AG08396 (cell line): ENCODE measurements around the gene EXT2.

Source experiments
- DNase-seq: peaks from one replicate; pipeline ENCODE4 v3.0.0; 2012; ENCODE audit warnings: low spot score, mixed read lengths

The EXT2 gene

GRCh38 chr11:44267750-44268613, 172.5 kb downstream of the EXT2 start:
- DNase-seq, result no peak

GRCh38 chr11:44268614-44269080, 173.2 kb downstream of the EXT2 start:
- no peak for DNase-seq

GRCh38 chr11:44269369-44270351, 174.2 kb downstream of the EXT2 start:
- DNase-seq, result no peak

- DNase-seq, result no peak
These were observed 175.2 kb downstream of the EXT2 start for GRCh38 chr11:44270403-44271273.

GRCh38 chr11:44271286-44271685, 175.8 kb downstream of the EXT2 start:
- DNase-seq, result no peak

- no peak for DNase-seq
These were observed 178.9 kb downstream of the EXT2 start for GRCh38 chr11:44274404-44274803.

GRCh38 chr11:44275241-44275640, 179.8 kb downstream of the EXT2 start:
- DNase-seq, result no peak

- DNase-seq, result no peak
These were observed 180.6 kb downstream of the EXT2 start for GRCh38 chr11:44275961-44276550.

- no peak for DNase-seq
These were observed 182.0 kb downstream of the EXT2 start for GRCh38 chr11:44277196-44278090.

- no peak for DNase-seq
These were observed 184.0 kb downstream of the EXT2 start for GRCh38 chr11:44279483-44279882.

GRCh38 chr11:44280257-44280656, 184.8 kb downstream of the EXT2 start:
- no peak for DNase-seq

- no peak for DNase-seq
These were observed 185.7 kb downstream of the EXT2 start for GRCh38 chr11:44281151-44281550.

- DNase-seq, result no peak
These were observed 187.1 kb downstream of the EXT2 start for GRCh38 chr11:44282620-44283019.

GRCh38 chr11:44285756-44286155, 190.3 kb downstream of the EXT2 start:
- no peak for DNase-seq

- DNase-seq, result peak; percentile 84
These were observed 190.9 kb downstream of the EXT2 start for GRCh38 chr11:44286268-44286880.

GRCh38 chr11:44286911-44287310, 191.4 kb downstream of the EXT2 start:
- no peak for DNase-seq

- no peak for DNase-seq
These were observed 192.7 kb downstream of the EXT2 start for GRCh38 chr11:44288133-44288526.

GRCh38 chr11:44290208-44290607, 194.7 kb downstream of the EXT2 start:
- no peak for DNase-seq
